IPS-15b (cell line): ENCODE results near the gene RETREG1.

Experiments
- H3K27me3 ChIP-seq: one replicate; pipeline ENCODE4 v1.6.1; 2013; ENCODE audit warnings: low read length; ENCODE audit not compliant: control insufficient read depth, insufficient read depth
- H3K36me3 ChIP-seq: one replicate; pipeline ENCODE4 v1.6.1; 2013; ENCODE audit warnings: low read length; ENCODE audit not compliant: control insufficient read depth, insufficient read depth
- H3K4me1 ChIP-seq: one replicate; pipeline ENCODE4 v1.6.1; 2013; ENCODE audit warnings: mild to moderate bottlenecking, low read length; ENCODE audit not compliant: control insufficient read depth, insufficient read depth
- H3K4me3 ChIP-seq: one replicate; pipeline ENCODE4 v1.5.1; 2013; ENCODE audit warnings: low read depth, low read length
- H3K9ac ChIP-seq: one replicate; pipeline ENCODE4 v1.6.1; 2013; ENCODE audit warnings: low read depth, mild to moderate bottlenecking, low read length
- H3K9me3 ChIP-seq: one replicate; pipeline ENCODE4 v1.6.1; 2013; ENCODE audit warnings: mild to moderate bottlenecking, low read length; ENCODE audit not compliant: control insufficient read depth, insufficient read depth

Gene RETREG1

DNA sequence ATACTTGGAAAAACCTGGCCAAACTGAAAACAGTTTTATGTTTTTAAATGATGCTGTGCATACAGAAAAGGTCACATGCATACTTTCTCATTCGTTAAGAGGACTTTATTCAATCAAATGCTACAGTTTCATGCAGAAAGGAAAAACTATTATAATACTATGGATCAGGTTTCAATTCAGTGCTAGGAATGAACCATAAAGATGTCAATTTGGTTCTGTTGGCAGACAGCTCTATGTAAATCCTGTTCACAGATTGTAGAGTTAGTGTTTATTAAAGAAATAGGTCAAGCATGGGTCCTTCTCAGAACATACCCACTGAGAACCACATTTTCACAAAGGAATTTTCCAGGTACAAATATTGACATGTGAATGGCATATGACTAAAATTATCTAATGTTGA lies 57.1 kb downstream of the RETREG1 start:
- H3K36me3 ChIP-seq, result no peaks in the 10 kb centered on the region
- H3K9ac ChIP-seq, result no peak overlapping the region
- no peaks in the 10 kb centered on the region for H3K9me3 ChIP-seq
- H3K27me3 ChIP-seq, result no peaks in the 10 kb centered on the region
- H3K4me1 ChIP-seq, result peaks cover 11% of the 10 kb centered on the region
- H3K4me3 ChIP-seq, result no peak overlapping the region

DNA sequence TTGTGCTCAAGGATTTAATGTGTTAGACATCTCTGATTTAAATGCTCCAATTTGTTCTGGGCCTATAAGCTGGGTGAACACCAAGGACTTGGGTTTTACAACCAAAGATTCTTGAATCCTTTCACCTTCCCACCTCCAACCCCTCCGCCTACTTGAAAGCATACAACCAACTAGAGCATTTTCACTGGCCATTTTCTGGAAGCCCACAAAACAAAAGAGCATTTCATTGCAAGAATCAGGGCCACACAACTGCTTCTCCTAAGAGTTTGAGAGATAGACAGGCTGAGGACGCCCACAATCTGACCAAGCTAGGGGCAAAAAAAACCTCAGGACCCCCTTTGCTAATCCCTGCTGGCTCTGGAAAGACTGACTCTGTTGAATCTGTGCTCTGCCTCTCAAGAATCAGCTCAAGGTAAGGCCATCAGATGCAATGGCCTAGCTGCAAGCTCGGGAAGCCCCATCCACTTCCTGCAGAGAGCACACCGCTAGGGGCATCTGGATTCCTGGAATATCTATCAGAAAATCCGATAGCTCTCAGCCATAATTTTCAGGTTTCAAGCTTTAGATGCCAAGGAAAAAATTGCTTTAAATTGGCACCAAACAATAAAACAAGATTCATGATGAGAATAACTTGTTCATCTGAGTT lies 57.7 kb downstream of the RETREG1 start:
- Histone ChIP-seq H3K36me3 (no peaks in the 10 kb centered on the region), H3K27me3 (no peaks in the 10 kb centered on the region), H3K4me3 (no peak overlapping the region), H3K9me3 (no peaks in the 10 kb centered on the region), H3K9ac (no peak overlapping the region), H3K4me1 (peaks cover 11% of the 10 kb centered on the region)

DNA sequence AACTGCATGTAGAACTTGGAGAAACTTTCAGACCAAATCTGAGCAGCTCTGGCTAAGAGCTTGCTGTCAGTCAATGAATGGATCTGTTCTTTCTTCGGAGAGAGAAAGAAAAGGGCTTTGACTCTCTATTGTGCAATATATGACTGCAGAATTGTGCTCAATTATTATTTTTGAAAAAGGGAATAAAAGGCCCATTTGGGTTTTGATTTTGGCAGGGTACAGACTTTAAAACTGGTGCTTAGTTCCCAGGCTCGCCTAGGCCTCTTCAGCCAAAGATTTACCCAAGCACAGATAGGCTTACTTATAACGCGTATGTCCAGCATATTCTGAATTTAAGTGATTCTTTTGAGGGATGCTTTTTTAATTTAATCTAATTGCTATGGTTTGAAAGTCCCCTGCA lies 59.3 kb downstream of the RETREG1 start:
- Histone ChIP-seq H3K4me3 (no peak overlapping the region), H3K36me3 (no peaks in the 10 kb centered on the region), H3K4me1 (peaks cover 11% of the 10 kb centered on the region), H3K9ac (no peak overlapping the region), H3K9me3 (no peaks in the 10 kb centered on the region), H3K27me3 (no peaks in the 10 kb centered on the region)

DNA sequence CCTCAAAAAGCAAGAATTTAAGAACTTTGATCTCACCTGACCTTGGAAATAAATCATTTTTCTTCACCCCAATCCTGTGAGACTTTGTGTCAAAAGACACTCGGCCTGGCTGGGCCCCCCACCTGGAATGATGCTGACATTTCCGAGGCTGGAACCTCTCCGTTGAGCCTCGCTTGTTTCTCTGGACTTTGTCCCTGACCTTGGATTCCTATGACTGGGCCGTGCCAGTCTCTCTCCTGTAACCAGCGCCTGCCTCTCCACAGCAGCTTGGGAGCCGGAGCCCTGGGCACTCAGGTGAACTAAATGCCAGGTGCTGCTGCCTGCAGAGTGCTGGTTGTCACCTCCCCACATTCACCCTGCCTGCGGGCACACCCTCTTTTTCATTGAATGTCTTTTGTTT lies 62.7 kb downstream of the RETREG1 start:
- H3K27me3 ChIP-seq, result no peaks in the 10 kb centered on the region
- peaks cover 2% of the 10 kb centered on the region for H3K4me1 ChIP-seq
- H3K9ac ChIP-seq, result no peak overlapping the region
- H3K36me3 ChIP-seq, result no peaks in the 10 kb centered on the region
- H3K9me3 ChIP-seq, result no peaks in the 10 kb centered on the region
- H3K4me3 ChIP-seq, result no peak overlapping the region

DNA sequence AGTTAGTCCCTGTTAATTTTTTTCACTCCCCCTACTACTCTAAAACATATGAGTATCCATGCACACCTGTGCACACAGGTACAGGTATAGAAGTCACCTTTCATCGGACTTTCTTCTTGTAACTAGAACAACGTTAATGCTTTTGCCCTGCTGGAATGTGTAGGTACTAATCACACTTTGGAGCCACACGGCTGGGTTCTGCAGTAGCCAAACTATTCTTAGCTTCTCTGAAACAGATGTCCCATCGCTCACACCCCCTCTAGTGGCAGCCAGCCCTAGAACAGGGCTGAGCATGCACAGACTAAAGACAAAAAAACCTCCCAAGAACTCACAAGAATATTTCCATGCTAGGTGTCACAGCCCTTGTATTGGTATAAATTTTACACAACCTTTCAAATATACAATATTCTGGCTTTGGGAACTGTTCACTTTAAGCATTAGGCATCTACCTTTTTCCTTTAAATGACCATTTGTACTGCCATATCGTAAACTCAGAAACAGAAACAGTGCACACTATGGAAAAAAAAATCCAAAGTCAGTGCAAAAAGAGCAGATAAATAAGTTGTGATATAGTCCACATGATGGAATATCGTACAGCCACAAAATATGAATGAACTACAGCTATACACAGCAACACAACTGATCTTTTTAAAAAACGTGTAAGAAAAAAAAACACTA lies 64.0 kb downstream of the RETREG1 start:
- Histone ChIP-seq H3K9me3 (no peaks in the 10 kb centered on the region), H3K4me3 (no peak overlapping the region), H3K4me1 (no peaks in the 10 kb centered on the region), H3K36me3 (no peaks in the 10 kb centered on the region), H3K9ac (no peak overlapping the region), H3K27me3 (no peaks in the 10 kb centered on the region)

DNA sequence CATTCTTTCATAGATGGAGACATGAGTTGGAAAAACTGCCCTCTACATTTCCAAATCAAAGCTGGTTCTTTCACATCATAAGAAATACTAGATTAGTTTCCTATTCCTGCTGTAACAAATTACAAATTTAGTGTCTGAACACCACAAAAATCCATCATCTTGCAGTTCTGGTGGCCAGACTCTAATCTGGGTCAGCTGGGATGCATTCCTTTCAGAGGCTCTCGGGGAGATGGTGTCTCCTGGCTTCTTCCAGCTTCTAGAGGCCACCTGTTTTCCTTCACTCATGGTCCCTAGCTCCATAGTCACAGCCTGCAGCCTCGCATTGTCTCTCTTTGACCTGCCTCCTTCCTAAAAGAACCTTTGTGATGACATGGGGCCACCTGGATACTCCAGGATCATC lies 65.2 kb downstream of the RETREG1 start:
- Histone ChIP-seq H3K36me3 (no peaks in the 10 kb centered on the region), H3K4me3 (no peak overlapping the region), H3K4me1 (no peaks in the 10 kb centered on the region), H3K27me3 (no peaks in the 10 kb centered on the region), H3K9me3 (no peaks in the 10 kb centered on the region), H3K9ac (no peak overlapping the region)

DNA sequence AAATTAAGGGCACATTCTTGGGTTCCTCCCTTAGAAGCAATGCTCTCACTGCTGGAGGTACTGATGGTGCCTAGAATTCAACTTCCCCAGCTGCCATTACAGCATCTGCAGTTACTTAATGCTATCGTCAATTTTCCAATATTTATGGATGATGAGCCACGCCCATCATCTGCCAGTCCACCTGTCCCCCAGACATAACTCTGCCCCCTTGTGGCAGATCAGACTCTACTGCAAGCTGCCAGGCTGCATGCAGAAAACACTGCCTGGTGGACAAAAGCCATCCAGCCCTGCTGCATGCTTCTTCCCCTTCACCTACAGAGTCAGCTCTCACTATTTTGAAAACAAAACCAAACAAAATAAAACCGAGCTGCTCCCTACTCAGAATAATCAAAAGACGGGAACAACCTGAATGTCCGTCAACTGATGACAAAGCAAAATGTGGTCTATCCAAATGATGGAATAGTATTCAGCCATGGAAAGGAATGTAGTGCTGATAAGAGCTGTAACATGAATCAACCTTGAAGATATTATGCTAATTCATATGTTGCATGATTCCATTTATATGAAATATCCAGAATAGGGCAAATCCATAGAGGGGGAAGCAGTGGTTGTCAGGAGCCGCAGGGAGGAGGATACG lies 66.4 kb downstream of the RETREG1 start:
- no peaks in the 10 kb centered on the region for H3K36me3 ChIP-seq
- no peaks in the 10 kb centered on the region for H3K9me3 ChIP-seq
- no peaks in the 10 kb centered on the region for H3K27me3 ChIP-seq
- no peak overlapping the region for H3K9ac ChIP-seq
- no peaks in the 10 kb centered on the region for H3K4me1 ChIP-seq
- H3K4me3 ChIP-seq, result no peak overlapping the region

DNA sequence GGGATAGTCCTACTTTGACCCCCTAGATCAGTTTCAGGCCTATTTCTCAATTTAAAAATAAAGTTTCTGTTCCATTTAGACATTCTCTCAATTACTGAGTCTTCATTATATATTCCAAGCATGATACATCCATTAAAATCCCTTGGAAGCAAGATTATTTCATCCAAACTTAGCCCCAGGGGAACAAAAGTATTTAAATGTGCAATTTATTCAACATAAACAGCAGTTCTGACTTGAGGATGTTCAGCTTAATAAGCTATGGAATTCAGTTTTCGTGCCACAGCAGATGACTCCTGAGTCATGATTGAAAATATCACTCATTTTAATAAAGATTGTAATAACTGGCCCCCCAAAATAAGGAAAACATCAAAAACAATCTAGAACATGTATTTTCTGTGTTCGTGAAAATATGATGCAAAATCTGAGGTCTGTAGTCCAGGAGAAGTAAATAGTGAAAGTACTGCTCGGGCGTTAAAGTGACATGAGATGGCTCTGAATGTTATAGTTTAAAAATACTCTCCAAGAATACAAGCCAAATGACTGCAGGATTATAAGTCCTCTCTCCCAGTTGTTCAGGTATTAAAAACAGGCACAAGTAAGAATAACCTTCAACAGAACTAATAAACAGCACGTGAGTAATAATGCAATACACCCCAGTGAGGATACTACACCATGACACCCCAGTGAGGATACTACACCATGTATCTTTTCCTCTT lies 67.1 kb downstream of the RETREG1 start:
- H3K36me3 ChIP-seq, result no peaks in the 10 kb centered on the region
- H3K9me3 ChIP-seq, result no peaks in the 10 kb centered on the region
- H3K9ac ChIP-seq, result no peak overlapping the region
- no peaks in the 10 kb centered on the region for H3K27me3 ChIP-seq
- no peaks in the 10 kb centered on the region for H3K4me1 ChIP-seq
- no peak overlapping the region for H3K4me3 ChIP-seq

DNA sequence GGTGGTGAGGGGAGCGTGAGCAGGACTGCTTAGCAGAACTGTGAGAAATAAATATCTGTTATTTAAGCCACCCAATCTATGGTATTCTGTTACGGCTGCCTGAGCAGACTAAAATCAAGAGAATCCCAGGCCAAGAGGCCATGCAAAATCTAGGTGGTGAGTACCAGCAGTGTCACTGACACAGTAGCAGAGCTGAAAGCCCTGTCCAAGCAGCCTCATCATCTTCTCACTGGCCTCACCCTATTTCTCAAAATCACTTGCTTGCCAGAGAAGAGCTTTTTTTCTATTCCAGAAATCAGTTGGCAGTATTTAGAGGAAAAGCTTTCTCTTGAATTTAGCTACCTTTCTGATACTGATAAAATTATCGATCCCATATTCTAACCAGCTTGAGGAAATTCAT lies 68.0 kb downstream of the RETREG1 start:
- Histone ChIP-seq H3K9me3 (no peaks in the 10 kb centered on the region), H3K9ac (no peak overlapping the region), H3K4me1 (no peaks in the 10 kb centered on the region), H3K27me3 (no peaks in the 10 kb centered on the region), H3K4me3 (no peak overlapping the region), H3K36me3 (no peaks in the 10 kb centered on the region)

DNA sequence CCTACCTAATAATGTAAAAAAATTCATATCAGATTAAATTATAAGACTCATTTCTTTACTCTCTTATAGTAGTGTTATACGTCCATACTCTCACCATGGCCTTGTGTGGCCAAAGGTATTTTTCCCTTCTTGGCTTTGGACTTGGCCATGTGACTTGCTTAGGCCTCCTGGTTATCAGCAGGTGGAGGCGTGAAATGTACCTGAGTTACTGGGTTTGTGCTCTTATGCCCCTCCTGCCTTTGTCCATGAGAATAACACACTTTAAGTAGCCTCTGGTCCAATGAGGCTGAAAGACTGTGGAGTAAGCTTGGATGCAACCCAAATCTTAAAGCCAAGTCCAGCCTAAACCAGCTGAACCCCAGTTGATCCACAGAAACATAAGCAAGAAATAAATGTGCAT lies 68.7 kb downstream of the RETREG1 start:
- no peaks in the 10 kb centered on the region for H3K27me3 ChIP-seq

DNA sequence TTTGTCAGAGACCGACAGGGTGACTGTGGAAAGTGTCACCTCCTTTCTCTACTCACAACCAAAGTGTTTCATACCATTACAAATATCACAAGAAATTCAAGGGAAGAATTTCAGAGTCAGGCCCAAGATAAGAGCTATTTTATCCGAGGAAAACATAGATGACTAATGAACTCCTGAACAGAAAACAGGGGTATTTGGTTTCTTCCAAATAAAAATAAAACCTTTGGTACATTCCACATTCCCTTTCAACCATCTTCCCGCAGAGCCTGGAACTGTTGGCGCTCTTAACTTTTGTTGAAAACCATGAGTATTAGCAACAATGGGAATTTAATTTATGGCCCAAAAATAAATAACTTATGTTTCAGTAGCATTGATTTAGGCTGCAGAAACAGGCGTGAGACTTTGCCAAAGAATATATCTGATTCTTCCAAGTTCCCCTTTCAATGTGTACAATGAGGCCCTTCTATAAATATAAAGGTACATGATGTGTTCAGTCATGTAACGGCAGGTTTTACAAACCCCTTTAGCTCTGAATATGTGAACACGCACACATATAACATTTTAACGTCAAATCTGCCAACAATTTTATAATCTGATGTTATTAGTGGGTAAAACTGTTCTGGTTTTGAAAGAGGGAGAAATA lies 69.5 kb downstream of the RETREG1 start:
- no peak overlapping the region for H3K4me3 ChIP-seq
- no peaks in the 10 kb centered on the region for H3K4me1 ChIP-seq
- H3K9me3 ChIP-seq, result no peaks in the 10 kb centered on the region
- H3K36me3 ChIP-seq, result no peaks in the 10 kb centered on the region
- no peak overlapping the region for H3K9ac ChIP-seq
- no peaks in the 10 kb centered on the region for H3K27me3 ChIP-seq

More for the DNA sequence above, 68.7 kb downstream of the RETREG1 start:
- no peaks in the 10 kb centered on the region for H3K4me1 ChIP-seq
- no peaks in the 10 kb centered on the region for H3K9me3 ChIP-seq
- H3K9ac ChIP-seq, result no peak overlapping the region
- H3K36me3 ChIP-seq, result no peaks in the 10 kb centered on the region
- no peak overlapping the region for H3K4me3 ChIP-seq
